Embryonic facial prominence (tissue), 1 donor: ENCODE measurements around the gene ZNF700.
"Not testable (repeated sequence)": the region's sequence is repeated elsewhere in the genome, so short reads cannot be mapped to it uniquely, and the experiment has no call there.

Experiments
- DNase-seq: peaks from one replicate; pipeline ENCODE4 v3.0.0-alpha.2; 2016; ENCODE audit errors: extremely low spot score

The ZNF700 gene

DNA sequence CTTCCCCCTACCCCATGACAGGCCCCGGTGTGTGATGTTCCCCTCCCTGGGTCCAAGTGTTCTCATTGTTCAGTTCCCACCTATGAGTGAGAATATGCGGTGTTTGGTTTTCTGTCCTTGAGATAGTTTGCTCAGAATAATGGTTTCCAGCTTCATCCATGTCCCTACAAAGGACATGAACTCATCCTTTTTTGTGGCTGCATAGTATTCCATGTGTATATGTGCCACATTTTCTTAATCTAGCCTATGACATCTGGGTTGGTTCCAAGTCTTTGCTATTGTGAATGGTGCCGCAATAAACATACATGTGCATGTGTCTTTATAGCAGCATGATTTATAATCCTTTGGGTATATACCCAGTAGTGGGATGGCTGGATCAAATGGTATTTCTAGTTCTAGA, 13.5 kb downstream of the ZNF700 start:
- not testable (repeated sequence) for DNase-seq

DNA sequence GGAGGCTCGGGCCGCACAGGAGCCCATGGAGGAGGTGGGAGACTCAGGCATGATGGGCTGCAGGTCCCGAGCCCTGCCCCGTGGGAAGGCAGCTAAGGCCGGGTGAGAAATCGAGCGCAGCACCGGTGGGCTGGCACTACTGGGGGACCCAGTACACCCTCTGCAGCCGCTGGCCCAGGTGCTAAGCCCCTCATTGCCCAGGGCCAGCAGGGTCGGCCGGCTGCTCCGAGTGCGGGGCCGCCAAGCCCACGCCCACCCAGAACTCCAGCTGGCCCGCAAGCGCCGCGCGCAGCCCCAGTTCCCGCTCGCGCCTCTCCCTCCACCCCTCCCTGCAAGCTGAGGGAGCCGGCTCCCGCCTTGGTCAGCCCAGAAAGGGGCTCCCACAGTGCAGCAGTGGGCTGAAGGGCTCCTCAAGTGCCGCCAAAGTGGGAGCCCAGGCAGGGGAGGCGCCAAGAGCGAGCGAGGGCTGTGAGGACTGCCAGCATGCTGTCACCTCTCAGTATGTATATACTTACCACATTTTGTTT, 16.5 kb downstream of the ZNF700 start:
- not testable (repeated sequence) for DNase-seq

DNA sequence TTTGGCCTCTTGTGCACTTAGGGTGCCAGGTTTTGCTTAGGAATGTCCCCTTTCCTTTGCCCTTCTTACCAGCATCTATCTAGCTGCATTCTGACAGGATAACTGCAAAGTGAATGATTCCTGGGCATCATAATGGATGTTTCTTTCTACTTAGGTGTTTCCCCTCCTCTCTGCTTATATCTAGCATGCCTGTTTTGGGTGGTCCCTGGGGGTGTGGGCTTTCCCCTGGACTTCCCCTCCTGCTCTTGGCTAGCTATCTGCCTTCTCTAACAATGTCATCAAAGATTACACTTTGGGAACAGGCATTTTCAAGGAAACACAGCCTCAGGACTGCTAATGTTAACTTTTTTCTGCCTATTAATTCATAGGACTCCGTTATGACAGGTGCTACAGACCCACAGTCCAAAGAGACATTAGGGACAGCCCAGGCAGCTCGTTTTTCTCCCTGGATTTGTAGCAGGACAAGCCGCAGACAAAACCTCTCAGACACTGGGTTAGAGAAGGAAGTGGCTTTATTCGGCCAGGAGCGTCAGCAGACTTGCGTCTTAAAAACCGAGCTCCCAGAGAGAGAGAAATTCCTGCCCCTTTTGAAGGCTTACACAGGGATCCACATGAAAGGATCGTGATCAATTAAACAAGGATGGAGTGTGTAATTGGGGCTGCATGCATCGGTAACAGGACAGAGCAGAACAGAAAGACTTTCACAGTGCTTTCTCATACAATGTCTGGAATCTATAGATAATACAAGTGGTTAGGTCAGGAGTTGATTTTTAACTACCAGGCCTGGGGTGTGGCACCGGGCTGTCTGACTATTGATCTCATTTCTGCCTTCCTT, 17.3 kb downstream of the ZNF700 start:
- no peak for DNase-seq

DNA sequence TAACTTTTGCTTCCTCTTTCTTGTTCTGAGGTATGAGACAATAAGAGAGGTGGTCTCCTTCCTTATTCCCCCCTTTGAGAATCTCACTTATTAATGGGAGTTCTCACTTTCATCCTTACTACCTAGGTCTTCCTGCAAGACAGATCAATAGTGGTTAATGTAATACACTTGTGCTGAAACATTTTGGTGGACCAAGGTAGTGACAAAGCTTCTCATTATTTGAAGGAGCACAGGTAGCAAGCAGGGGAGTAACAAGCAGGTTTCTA, 17.9 kb downstream of the ZNF700 start:
- no peak for DNase-seq

DNA sequence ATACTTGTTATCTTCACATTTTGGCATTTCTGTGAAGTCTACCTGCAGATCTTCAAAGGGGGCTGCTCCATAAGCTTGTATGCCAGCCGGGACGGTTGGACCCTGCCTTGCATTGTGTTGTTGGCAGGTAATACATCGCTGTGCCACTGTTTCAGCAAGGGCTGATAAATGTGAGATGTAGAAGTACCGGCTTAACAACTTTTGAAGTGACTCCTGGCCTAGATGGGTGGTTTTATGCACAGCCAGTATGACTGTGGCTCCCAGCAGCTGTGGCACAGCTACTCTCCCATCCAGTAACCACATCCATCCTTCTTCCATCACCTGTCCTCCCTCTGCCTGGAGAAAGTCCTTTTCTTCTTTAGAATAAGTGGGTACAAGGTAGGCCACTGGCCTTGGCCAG, 19.7 kb downstream of the ZNF700 start:
- DNase-seq: no peak

DNA sequence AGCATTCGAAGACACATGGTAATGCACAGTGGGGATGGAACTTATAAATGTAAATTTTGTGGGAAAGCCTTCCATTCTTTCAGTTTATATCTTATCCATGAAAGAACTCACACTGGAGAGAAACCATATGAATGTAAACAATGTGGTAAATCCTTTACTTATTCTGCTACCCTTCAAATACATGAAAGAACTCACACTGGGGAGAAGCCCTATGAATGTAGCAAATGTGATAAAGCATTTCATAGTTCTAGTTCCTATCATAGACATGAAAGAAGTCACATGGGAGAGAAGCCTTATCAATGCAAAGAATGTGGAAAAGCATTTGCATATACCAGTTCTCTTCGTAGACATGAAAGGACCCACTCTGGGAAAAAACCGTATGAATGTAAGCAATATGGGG, 23.7 kb downstream of the ZNF700 start:
- DNase-seq: no peak

DNA sequence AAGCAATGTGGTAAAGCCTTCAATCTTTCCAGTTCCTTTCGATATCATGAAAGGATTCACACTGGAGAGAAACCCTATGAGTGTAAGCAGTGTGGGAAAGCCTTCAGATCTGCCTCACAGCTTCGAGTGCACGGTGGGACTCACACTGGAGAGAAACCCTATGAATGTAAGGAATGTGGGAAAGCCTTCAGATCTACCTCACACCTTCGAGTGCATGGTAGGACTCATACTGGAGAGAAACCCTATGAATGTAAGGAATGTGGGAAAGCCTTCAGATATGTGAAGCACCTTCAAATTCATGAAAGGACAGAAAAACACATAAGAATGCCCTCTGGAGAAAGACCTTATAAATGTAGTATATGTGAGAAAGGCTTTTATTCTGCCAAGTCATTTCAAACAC, 24.3 kb downstream of the ZNF700 start:
- DNase-seq: no peak

DNA sequence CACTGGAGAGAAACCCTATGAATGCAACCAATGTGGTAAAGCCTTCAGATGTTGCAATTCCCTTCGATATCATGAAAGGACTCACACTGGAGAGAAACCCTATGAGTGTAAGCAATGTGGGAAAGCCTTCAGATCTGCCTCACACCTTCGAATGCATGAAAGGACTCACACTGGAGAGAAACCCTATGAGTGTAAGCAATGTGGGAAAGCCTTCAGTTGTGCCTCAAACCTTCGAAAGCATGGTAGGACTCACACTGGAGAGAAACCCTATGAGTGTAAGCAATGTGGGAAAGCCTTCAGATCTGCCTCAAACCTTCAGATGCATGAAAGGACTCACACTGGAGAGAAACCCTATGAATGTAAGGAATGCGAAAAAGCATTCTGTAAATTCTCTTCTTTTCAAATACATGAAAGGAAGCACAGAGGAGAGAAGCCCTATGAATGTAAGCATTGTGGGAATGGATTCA, 24.7 kb downstream of the ZNF700 start:
- not testable (repeated sequence) for DNase-seq

DNA sequence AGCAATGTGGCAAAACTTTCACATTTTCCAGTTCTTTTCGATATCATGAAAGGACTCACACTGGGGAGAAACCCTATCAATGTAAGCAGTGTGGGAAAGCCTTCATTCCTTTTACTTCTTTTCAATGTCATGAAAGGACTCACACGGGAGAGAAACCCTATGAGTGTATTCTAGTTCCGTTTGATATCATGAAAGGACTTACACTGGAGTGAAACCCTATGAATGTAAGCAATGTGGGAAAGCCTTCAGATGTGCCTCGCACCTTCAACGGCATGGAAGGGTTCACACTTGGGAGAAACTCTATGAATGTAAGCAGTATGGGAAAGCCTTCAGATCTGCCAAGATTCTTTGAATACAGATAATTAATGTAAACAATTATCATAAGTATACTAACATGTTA, 25.4 kb downstream of the ZNF700 start:
- DNase-seq: no peak

DNA sequence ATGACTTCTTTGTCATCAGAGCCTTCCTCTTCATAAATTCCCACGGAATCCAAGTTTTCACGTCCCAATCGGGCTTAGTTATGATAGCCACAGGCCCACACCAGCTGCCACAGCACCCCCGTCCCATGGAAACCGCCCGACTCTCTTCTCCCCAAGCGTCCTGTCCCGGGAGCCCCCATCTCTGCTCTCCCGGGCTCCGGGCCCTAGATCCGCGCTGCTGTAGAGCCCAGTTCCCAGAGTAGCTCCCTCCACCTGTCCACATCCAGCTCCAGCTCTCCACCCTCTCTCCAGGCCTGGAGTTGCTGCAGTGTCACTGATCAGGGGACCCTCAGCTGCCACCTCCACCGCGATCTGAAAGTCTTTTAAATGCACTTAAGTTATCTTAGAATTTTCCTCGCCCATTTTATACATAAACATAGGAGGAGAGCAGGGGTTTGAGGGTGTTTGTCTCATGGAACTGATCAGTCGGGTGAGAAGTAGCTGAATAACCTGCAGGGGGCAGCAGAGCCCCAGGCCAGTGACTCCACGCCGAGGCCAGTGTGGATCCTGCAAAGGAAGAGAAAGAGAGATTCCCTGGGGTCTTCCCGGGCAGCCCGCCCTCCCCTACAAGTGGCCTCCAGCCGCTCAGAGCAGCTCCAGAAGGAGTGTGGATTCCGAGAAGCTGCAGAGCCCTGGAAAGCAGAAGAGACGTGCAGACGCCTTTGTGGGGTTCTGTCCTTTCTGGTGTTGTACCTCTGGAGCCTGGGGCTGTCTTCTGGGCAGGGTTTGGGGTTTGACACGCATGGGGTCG, 38.9 kb downstream of the ZNF700 start:
- DNase-seq: peak; percentile 53

DNA sequence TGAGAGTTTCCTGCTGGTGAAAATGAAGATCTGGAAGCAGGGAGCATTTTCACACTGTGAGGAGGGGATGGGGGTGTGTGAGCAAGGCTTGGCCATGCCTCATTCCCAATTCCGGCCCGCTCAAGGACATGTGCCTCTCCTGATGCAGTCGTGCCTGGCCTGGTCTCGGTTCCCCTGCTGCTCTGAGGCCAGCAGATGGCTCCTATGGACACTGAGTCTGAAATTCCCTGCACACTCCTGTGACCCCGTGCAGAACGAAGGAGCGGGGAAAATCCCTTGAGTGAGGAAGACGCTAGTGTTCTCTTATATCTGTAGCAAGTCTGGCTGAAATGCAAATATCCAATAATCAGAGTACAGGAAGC, 39.6 kb downstream of the ZNF700 start:
- DNase-seq: no peak

DNA sequence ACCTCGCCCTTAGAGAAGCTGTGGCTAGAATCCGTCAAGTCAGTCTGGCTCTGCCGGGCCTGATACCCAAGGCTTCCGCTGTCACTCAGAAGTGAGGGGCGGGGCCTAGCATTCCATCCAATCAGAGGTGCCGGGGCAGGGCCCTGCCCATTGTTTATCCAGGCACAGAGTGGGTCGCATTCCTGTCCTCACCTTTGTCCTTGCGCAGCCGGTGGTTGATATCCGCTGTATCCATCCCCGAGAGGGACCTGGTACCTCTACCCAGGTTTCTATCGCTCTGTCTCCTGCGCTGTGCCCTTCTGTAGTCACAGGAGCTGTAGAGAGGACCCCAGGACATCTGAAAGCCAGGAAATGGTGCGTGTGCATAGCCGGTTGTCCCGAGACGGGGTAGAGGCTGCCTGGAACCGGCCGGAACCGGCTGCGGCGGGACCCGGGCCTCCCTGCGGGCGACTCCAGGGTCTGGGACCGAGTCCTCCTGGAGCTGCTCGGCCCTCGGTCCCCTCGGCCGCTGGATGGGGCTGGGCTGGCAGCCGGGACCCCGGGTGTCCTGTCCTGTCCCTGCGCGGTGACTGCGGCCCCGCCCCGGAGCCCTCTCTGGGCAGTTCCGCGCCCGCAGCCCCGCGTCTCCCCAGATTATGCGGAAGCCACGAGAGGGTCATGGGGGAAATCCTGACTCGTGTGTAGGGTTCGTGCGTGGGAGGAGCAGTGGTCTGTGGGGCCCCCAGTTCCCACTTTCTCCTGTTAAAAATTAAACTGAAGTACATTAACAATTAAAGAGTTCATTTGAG, 40.1 kb downstream of the ZNF700 start, which contains the start of gene ZNF763:
TSS of gene ZNF763 (plus strand) at position 183 of the 788 bp plus-strand sequence. CDS start at position 352, 169 bp downstream.
- DNase-seq: peak; percentile 67

DNA sequence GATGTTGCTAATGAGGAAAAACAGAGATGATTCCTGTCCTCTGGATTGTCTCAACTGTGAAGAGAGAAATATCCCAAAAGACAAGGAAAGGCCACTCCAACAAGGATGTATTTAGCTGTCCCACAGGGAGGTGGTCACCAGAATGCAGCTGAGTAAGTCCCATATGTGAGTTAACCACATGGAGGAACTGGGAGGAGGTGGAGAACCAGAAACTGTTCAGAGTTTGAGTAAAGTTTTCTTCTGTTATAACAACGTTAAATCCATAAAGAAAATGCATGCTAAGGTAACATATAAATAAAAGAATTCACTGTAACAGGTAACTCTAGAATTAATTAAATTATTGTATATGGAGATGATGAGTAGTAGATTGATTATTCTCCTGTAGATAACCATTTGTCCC, 45.3 kb downstream of the ZNF700 start:
- DNase-seq: no peak

DNA sequence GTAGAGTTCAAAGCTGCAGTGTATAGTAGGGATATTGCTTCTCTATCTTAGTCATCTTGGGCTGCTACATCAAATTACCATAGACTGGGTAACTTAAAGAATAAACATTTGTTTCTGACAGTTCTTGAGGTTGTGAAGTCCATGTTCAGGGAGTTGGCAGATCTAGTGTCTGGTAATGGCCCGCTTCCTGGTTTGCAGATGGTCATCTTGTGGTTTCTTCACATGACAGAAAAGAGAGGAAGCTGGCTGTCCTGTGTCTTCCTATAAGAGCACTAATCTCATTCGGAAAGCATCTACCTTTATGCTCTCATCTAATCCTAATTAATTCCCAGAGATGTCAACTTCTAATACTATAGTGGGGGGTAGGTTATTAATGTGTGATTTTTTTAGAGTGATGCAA, 46.1 kb downstream of the ZNF700 start:
- DNase-seq: no peak

DNA sequence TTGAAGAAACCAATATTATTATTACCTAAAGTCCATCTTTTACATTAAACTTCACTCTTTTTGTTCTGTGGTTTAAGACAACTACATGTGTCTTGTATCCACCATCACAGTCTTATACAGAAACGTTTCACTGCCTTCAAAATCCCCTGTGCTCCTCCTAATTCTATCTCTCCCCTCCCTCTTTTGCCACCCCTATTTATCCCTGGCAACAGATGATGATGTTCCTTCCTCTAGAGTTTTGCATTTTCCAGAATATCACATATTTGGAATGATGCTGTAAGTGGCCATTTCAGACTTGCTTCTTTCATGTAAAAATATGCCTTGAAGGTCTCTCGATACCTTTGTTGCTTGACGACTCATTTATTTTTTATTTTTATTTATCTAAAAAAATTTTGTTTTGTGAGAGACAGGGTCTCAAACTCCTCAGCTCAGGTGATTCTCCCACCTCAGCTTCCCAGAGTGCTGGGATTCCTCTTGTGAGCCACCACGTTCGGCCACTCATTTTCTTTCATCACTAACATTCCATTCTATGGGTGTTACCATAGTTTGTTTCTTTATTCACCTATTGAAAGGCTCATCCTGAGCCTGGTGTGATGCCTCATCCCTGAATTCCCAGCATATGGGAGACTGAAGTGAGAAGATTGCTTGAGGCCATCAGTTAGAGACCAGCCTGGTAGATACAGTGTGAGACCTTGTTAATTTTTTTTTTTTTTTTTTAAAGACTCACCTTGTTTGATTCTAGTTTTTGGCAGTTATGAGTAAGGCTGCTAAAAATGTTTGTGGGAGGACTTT, 48.3 kb downstream of the ZNF700 start:
- DNase-seq: no peak

DNA sequence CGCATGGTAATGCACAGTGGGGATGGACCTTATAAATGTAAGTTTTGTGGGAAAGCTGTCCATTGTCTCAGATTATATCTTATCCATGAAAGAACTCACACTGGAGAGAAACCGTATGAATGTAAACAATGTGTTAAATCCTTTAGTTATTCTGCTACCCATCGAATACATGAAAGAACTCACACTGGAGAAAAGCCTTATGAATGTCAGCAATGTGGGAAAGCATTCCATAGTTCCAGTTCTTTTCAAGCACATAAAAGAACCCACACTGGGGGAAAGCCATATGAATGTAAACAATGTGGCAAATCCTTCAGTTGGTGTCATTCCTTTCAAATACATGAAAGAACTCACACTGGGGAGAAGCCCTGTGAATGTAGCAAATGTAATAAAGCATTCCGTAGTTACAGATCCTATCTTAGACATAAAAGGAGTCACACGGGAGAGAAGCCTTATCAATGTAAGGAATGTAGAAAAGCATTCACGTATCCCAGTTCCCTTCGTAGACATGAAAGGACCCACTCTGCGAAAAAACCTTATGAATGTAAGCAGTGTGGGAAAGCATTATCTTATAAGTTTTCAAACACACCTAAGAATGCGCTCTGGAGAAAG, 53.7 kb downstream of the ZNF700 start:
- no peak for DNase-seq

DNA sequence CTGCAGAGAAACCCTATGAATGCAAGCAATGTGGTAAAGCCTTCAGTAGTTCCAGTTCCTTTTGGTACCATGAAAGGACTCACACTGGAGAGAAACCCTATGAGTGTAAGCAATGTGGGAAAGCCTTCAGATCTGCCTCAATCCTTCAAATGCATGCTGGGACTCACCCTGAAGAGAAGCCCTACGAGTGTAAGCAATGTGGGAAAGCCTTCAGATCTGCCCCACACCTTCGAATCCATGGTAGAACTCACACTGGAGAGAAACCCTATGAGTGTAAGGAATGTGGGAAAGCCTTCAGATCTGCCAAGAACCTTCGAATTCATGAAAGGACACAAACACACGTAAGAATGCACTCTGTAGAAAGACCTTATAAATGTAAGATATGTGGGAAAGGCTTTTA, 54.6 kb downstream of the ZNF700 start:
- no peak for DNase-seq

DNA sequence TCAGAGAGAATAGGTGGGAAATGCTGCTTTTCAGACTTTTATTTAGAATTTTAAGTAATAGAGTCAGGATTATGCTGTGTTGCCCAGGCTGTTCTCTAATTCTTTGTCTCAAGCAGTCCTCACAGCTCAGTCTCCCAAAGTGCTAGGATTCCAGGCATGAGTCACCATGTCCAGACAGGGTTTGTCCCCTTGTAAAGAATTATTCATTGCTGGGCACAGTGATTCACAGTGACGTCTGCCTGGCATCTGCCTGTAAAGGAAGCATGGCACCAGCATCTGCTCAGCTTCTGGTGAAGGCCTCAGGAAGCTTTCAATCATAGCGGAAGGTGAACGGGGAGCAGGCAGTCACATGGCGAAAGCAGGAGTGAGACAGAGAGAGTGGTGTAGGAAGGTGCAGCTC, 57.6 kb downstream of the ZNF700 start:
- DNase-seq: no peak

DNA sequence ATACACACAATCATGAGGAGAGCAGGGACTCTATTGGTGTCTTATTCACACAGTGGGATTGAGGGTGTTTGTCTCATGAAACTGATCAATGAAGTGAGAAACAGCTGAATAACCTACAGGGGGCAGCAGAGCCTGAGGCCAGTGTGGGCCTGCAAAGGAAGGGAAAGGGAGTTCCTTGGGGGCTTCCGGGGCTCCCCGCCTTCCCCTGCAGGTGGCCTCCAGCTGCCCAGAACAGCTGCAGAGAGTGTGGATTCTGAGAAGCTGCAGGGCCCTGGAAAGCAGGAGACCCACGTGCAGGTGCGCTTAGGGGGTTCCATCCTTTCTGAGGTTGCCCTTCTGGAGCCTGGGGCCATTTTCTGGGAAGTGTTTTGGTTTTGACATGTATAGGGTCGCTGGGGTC, 60.1 kb downstream of the ZNF700 start:
- no peak for DNase-seq

DNA sequence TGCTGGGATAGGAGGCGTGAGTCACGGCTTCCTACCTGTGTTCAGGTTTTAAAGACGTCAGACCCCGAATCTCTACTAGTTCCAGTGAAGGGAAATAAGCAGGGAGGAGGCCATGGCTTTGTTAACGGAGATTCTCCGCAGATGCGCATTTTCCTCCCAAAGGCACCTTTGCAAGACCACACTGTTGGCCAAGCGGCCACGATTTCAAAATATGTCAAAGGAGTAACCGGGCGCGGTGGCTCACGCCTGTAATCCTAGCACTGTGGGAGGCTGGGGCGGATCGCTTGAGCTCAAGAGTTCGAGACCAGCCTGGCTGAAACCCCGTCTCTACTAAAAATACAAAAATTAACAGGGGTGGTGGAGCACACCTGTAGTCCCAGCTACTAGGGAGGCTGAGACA, 61.8 kb downstream of the ZNF700 start:
- no peak for DNase-seq
